IMR-90 (cell line): ENCODE results near the gene EFCAB9. TPM values are rescaled to one million over a fixed set of nuclear protein-coding genes. Genes with fewer than 3 reads are reported as not detected.

Experiments used
- ATAC-seq: fragments of 200-7000 bp; cut with Tn5 transposase; 2 replicates; pipeline ENCODE4 v1.9.1; 2020; ENCODE audit warnings: low read depth, mild to moderate bottlenecking, moderate library complexity
- BruUV-seq: library from RNA; stranded (reverse); fragments of 400-500 nt; replicated peaks from 2 replicates; lab custom pipeline; 2021; lab: Mats Ljungman, UMichigan
- CTCF ChIA-PET: fragments of 300-600 bp; formaldehyde crosslinking; extraction: SDS; loops from one replicate; lab custom pipeline; 2021; ENCODE audit warnings: antibody characterized with exemption; lab: Yijun Ruan, JAX
- POLR2A ChIA-PET: fragments of 300-600 bp; sonication (Branson Sonifier 250); formaldehyde crosslinking; loops from one replicate; lab custom pipeline; 2022; ENCODE audit warnings: antibody characterized with exemption; ENCODE audit not compliant: unreplicated experiment; lab: Charles Lee
- DNase-seq: peaks from one replicate; pipeline ENCODE4 v3.0.0; 2013
- H2AFZ ChIP-seq: replicated peaks from 2 replicates; pipeline ENCODE3; 2013; ENCODE audit warnings: low read length, mild to moderate bottlenecking; ENCODE audit not compliant: poor library complexity
- H2AK5ac ChIP-seq: 2 replicates; pipeline ENCODE4 v1.6.1; 2013; ENCODE audit warnings: low read depth, low read length, inconsistent platforms
- H2AK9ac ChIP-seq: replicated peaks from 2 replicates; pipeline ENCODE3; 2013; ENCODE audit warnings: mild to moderate bottlenecking, low read depth, low read length, moderate library complexity; ENCODE audit not compliant: poor library complexity
- H2BK120ac ChIP-seq: 2 replicates; pipeline ENCODE4 v1.6.1; 2013; ENCODE audit warnings: low read depth, low read length, inconsistent platforms
- H2BK15ac ChIP-seq: 3 replicates; pipeline ENCODE4 v1.6.1; 2013; ENCODE audit warnings: low read depth, low read length, inconsistent platforms
- H2BK20ac ChIP-seq: 2 replicates; pipeline ENCODE4 v1.6.1; 2013; ENCODE audit warnings: low read depth, mild to moderate bottlenecking, inconsistent platforms, low read length, moderate library complexity
- H2BK5ac ChIP-seq: 2 replicates; pipeline ENCODE4 v1.6.1; 2013; ENCODE audit warnings: mild to moderate bottlenecking, low read depth, low read length, inconsistent platforms; ENCODE audit not compliant: poor library complexity, severe bottlenecking
- H3K14ac ChIP-seq: replicated peaks from 2 replicates; pipeline ENCODE4 v1.6.1; 2013; ENCODE audit warnings: low read depth, low read length, inconsistent platforms
- H3K18ac ChIP-seq: 2 replicates; pipeline ENCODE4 v1.6.1; 2013; ENCODE audit warnings: low read depth, low read length, control low read depth
- H3K23ac ChIP-seq: 2 replicates; pipeline ENCODE4 v1.6.1; 2013; ENCODE audit warnings: low read depth, low read length, inconsistent platforms
- H3K27ac ChIP-seq: 2 replicates; pipeline ENCODE4 v1.5.1; 2013; ENCODE audit warnings: mild to moderate bottlenecking, control low read depth, low read length; ENCODE audit not compliant: insufficient read depth
- H3K27me3 ChIP-seq: 2 replicates; pipeline ENCODE4 v1.6.1; 2013; ENCODE audit warnings: low read length; ENCODE audit not compliant: control insufficient read depth, insufficient read depth
- H3K36me3 ChIP-seq: 2 replicates; pipeline ENCODE4 v1.6.1; 2013; ENCODE audit warnings: low read length, mixed read lengths; ENCODE audit not compliant: control insufficient read depth, insufficient read depth
- H3K4ac ChIP-seq: 2 replicates; pipeline ENCODE4 v1.6.1; 2013; ENCODE audit warnings: low read depth, low read length, inconsistent platforms
- H3K4me1 ChIP-seq: 2 replicates; pipeline ENCODE4 v1.6.1; 2013; ENCODE audit warnings: low read length, mixed read lengths; ENCODE audit not compliant: control insufficient read depth, insufficient read depth
- H3K4me2 ChIP-seq: 2 replicates; pipeline ENCODE4 v1.6.1; 2013; ENCODE audit warnings: low read depth, mild to moderate bottlenecking, control low read depth, low read length, moderate library complexity
- H3K4me3 ChIP-seq: 2 replicates; pipeline ENCODE4 v1.5.1; 2013; ENCODE audit warnings: low read depth, mild to moderate bottlenecking, control low read depth, low read length, moderate library complexity; ENCODE audit not compliant: insufficient read depth
- H3K56ac ChIP-seq: 2 replicates; pipeline ENCODE4 v1.6.1; 2013; ENCODE audit warnings: low read length, inconsistent platforms; ENCODE audit not compliant: insufficient read depth; ENCODE audit errors: extremely low read depth
- H3K79me1 ChIP-seq, 2 experiments: 2 replicates each; pipeline ENCODE4 v1.6.1; 2013; ENCODE audit warnings: low read length in 2 of 2, inconsistent platforms in 1 of 2, low read depth in 1 of 2
- H3K9ac ChIP-seq: 2 replicates; pipeline ENCODE4 v1.6.1; 2013; ENCODE audit warnings: low read depth, low read length, control low read depth
- H3K9me1 ChIP-seq: 2 replicates; pipeline ENCODE4 v1.6.1; 2013; ENCODE audit warnings: low read length, inconsistent platforms; ENCODE audit not compliant: insufficient read depth
- H3K9me3 ChIP-seq: 2 replicates; pipeline ENCODE4 v1.6.1; 2013; ENCODE audit warnings: low read length; ENCODE audit not compliant: control insufficient read depth, insufficient read depth
- H4K20me1 ChIP-seq: 2 replicates; pipeline ENCODE4 v1.6.1; 2013; ENCODE audit warnings: low read length, inconsistent platforms; ENCODE audit not compliant: insufficient read depth
- H4K5ac ChIP-seq: 2 replicates; pipeline ENCODE4 v1.6.1; 2013; ENCODE audit warnings: mild to moderate bottlenecking, low read depth, low read length, control low read depth
- H4K8ac ChIP-seq, 2 experiments: 2 replicates each; pipeline ENCODE4 v1.6.1; 2013; ENCODE audit warnings: low read depth in 2 of 2, low read length in 2 of 2, control low read depth in 1 of 2, inconsistent platforms in 1 of 2
- H4K91ac ChIP-seq: 2 replicates; pipeline ENCODE4 v1.6.1; 2013; ENCODE audit warnings: low read depth, low read length, inconsistent platforms; ENCODE audit not compliant: insufficient read depth
- CEBPB ChIP-seq: IDR thresholded peaks from 2 replicates; pipeline ENCODE4 v1.6.1; 2012; ENCODE audit warnings: low read depth, low read length, improper control_type of control experiment
- CHD1 ChIP-seq: IDR thresholded peaks from 2 replicates; pipeline ENCODE4 v1.6.1; 2012; ENCODE audit warnings: low read depth, low read length, improper control_type of control experiment
- ELK1 ChIP-seq: fragments of 150-350 bp; IDR thresholded peaks from 2 replicates; pipeline ENCODE4 v1.6.1; 2016; ENCODE audit warnings: low read depth, mild to moderate bottlenecking, low read length, moderate library complexity, borderline replicate concordance
- POLR2A ChIP-seq: IDR thresholded peaks from 2 replicates; pipeline ENCODE4 v1.6.1; 2012; ENCODE audit warnings: mild to moderate bottlenecking, low read depth, low read length
- USF2 ChIP-seq: fragments of 150-350 bp; IDR thresholded peaks from 2 replicates; pipeline ENCODE4 v1.6.1; 2017; ENCODE audit warnings: mild to moderate bottlenecking, antibody characterized with exemption, low read length, low read depth
- WGBS, 2 experiments: methylation state at CpG; one replicate each; pipeline versions ENCODE4 v1.1.5 to v1.1.7; 2013; ENCODE audit warnings: missing lambda C conversion rate in 2 of 2; ENCODE audit not compliant: insufficient read length in 1 of 2; ENCODE audit errors: extremely low coverage in 2 of 2; 5-methylcytosine and 5-hydroxymethylcytosine counted together
- dilution Hi-C: fragments of 300-500 bp; cut with HindIII; formaldehyde crosslinking; loops from one replicate; pipeline ENCODE4 v1.14.3; 2018; ENCODE audit warnings: low sequenced_read_pairs; ENCODE audit not compliant: unreplicated experiment
- in situ Hi-C: fragments of 300-500 bp; cut with MboI; formaldehyde crosslinking; loops from 3 replicates; pipeline ENCODE4 v1.14.3; 2019; ENCODE audit warnings: low sequenced_read_pairs, inconsistent platforms, mixed read lengths
- intact Hi-C: fragments of 100-400 bp; cut with micrococcal nuclease; formaldehyde crosslinking; loops from 2 replicates; pipeline ENCODE4 v1.10.0; 2022
- polyA plus RNA-seq, 3 experiments: library from polyadenylated mRNA; depleted of rRNA; stranded (reverse); fragments of >200 nt; gene quantifications; 2 replicates each; pipeline ENCODE4 v1.2.3, GENCODE V29; 2012; ENCODE audit warnings: low replicate concordance in 1 of 3
- total RNA-seq: library from RNA; depleted of rRNA; stranded (reverse); fragments of >200 nt; gene quantifications from 2 replicates; pipeline ENCODE4 v1.2.3, GENCODE V29; 2012

Gene EFCAB9
- total and polyA plus RNA-seq, 2 of the 4 experiments (the other 2 are of a cell fraction) = not detected

- in situ Hi-C loops = loop anchor here (25.0 kb wide), 1 partner anchor 769 kb away; the partner anchor contains the start of gene FGF18
- no peak overlapping the region for H2BK120ac ChIP-seq
- H3K9me1 ChIP-seq = peaks cover 28% of the 10 kb centered on the region
- peaks cover 23 to 73% of the 10 kb centered on the region in 2 experiments for H3K79me1 ChIP-seq
- H3K27me3 ChIP-seq = no peaks in the 10 kb centered on the region
- no peak overlapping the region for H4K91ac ChIP-seq
- ChIA-PET CTCF (interaction anchor here (0.8 kb wide), 1 partner anchor 103 kb away, joined by 3 read pairs; the partner anchor contains the start of gene UBTD2), POLR2A (no interaction called here)
- H3K36me3 ChIP-seq = peaks cover 2% of the 10 kb centered on the region
- dilution Hi-C loops = no loop called here
- WGBS, 2 experiments = no CpG with 5 or more reads among the region's 9 CpGs
- no peak overlapping the region for H3K9ac ChIP-seq
- no peak overlapping the region for H3K4ac ChIP-seq
- H3K56ac ChIP-seq = no peak overlapping the region
- H2BK5ac ChIP-seq = no peak overlapping the region
- H2AK9ac ChIP-seq = no peak overlapping the region
- no peak overlapping the region for H3K14ac ChIP-seq
- no peak for TF ChIP-seq CEBPB
- TF ChIP-seq POLR2A = no peak
- no peak for TF ChIP-seq USF2
- no peak for TF ChIP-seq ELK1
- TF ChIP-seq CHD1 = no peak
- H3K4me3 ChIP-seq = no peak overlapping the region
- no peak overlapping the region for H3K27ac ChIP-seq
- no peaks in the 10 kb centered on the region for H3K9me3 ChIP-seq
- BruUV-seq = no TSS peak
- no peak overlapping the region for H3K4me2 ChIP-seq
- no peak overlapping the region for H2BK15ac ChIP-seq
- no peak overlapping the region for H2BK20ac ChIP-seq
- DNase-seq (no peak), ATAC-seq (no peak)
- peaks cover 37% of the 10 kb centered on the region for H4K20me1 ChIP-seq
- H2AK5ac ChIP-seq = no peak overlapping the region
- intact Hi-C loops = no loop called here
- H4K5ac ChIP-seq = no peak overlapping the region
- H4K8ac ChIP-seq = no peak overlapping the region
- no peak overlapping the region for H2AFZ ChIP-seq
- no peak overlapping the region for H3K23ac ChIP-seq
- H3K4me1 ChIP-seq = peaks cover 6% of the 10 kb centered on the region; the same call in 1 of the 2 replicates
- no peak overlapping the region for H3K18ac ChIP-seq
Observed at GRCh38 chr5:172180936-172181335, 13.0 kb upstream of the EFCAB9 start.
